Middle frontal gyrus (tissue), 1 donor: Measurements from ENCODE around the gene PRR14.
"Not testable (repeated sequence)": the region's sequence is repeated elsewhere in the genome, so short reads cannot be mapped to it uniquely, and the experiment has no call there.

Experiments used
- DNase-seq: peaks from one replicate; pipeline ENCODE4 v3.0.0-alpha.2; 2015; ENCODE audit warnings: low spot score; ENCODE audit errors: extremely low spot score

The PRR14 gene

DNA sequence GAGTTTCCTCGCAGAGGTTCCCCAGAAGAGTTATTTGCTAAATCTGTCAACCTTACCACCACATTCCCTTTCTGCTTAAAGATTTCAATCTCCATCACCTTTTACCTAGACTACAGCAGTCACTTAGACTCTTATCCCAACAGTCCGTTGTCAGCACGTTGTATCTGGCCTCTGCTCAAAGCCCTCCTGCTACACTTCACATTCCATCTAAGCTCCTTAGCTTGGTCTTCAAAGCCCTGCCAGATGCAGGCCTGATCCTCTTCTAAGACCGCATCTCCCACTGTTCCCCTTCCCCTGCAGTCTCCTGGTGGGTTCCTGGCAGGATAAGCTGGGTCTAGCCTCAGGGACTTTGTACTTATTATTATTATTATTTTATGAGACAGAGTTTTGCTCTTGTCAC is 37.9 kb downstream of the PRR14 start:
- DNase-seq = no peak

DNA sequence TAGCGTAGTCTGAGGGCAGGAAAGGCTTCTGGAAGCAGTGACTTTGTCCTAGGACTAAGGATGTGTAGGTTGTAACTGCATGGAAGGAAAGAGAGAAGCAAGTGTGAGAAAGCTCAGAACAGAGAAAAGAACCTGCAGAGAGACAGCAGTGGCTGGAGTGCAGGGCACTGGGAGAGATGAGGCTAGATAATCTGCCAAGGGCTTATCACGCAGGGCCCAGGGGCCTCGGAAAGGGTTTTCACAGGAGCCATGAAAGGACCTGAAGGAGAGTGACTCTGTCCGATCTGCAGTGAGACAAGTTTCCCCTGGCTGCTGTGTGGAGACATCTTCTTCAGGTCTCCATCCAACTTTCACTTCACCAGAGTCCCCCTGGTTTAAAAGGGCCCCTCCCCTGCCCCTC is 41.1 kb downstream of the PRR14 start:
- DNase-seq = no peak

DNA sequence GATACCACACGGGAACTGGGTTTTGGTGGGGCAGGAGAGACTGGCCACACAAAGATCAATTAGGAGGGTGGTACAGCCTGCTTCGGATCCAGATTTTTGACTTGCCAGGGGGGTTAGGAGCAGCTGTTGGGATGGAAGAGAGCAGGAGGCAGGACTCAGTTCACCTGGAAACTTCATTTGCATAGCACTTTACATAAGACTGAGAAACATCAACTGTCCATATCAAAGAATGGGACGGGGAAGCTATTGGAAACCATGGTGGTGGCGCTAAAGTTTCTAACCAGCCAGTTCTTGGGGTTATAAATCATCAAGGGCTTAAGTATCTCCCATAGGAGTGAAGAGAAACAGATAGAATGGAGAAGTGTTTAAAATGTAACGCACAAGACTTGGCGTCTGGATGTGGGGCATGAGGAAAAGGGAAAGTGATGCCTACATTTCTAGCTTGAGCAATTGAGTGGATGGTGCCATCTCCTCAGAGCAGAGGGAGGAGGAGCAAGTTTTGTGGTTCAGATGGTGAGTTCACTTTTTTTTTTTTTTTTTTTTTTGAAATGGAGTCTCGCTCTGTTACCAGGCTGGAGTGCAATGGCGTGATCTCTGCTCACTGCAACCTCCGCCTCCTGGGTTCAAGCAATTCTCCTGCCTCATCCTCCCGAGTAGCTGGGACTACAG is 41.8 kb downstream of the PRR14 start:
- no peak for DNase-seq

DNA sequence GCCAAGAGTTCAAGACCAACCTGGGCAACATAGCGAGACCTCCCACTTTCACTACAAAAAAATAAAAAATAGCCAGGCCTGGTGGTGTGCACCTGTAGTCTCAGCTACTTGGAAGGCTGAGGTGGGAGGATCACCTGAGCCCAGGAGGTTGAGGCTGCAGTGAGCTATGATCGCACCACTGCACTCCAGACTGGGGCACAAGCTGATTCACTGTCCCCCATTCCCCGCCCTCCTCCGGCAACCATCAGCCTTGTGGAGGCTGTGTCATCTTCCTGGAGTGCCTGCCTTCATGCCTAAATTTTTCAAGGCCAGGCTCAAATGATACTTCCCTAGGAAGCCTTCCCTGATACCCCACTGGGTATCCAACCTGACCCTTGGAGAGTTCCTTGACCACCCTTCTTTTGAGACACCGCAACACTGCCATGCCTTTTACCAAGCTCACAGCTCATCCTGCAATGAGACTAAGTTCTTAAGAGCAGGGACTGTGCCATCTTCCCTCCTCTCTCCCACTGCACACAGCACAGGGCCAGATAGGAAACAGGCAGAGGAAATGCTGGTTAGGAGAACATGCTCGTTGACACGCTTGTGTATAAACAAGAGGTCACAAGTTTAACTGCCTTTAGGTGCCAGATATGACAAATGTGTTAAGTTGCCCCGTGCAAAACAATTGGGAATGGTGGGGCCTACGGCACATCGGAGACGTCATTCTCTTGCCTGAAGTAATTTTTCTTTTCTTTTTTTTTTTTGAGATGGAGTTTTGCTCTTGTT is 44.4 kb downstream of the PRR14 start:
- no peak for DNase-seq

DNA sequence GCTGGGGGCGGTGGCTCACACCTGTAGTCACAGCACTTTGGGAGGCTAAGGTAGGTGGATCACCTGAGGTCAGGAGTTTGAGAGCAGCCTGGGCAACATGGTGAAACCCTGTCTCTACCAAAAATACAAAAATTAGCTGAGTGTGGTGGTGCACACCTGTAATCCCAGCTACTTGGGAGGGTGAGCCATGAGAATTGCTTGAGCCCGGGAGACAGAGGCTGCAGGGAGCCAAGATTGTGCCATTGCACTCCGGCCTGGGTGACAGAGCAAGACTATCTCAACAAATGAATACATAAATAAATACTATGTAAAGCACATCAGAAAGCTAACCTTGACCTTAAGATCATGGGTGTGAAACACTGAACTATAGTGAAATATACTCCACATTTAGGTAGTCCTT is 45.9 kb downstream of the PRR14 start:
- not testable (repeated sequence) for DNase-seq

DNA sequence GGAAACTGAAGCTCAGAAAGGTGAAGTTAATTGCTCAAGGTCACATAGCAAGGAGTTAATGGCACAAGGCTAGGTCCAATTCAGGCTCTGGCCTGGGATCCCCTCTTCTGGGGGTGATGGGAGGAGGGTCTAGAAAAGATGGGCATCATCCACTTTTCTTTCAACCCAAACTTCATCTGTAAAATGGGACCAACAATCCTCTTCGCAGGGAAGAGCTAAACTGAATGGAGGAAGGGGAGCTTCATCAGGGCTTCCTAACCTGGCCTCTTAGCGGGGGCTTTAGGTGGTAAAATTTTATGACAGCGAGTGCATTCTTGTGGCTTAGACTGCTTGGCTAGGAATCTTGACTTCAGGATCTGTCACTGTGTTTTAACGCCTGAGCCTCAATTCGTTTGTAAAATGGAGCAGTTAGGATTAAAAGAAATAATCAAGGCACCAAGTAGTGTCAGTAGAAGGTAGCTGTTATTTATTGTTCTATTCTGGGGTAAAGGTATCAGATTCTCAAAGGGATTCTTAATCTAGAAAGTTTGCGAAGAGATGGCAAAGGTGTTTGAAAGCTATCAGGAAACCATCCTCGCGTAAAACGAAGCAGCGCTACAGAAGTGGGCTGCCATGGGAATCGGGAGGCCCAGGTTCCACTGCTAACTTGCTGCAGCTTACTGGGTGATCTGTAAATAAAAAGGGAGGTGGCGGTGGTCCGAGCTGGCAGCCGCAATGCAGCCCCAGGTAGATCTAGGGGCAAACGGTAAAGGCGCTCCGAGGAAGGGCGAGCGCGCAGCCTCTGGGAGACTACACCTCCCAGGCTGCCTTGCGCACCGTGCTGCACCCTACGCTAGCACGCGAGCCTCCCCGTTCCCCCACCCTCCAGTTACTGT is 46.7 kb downstream of the PRR14 start:
- DNase-seq = peak; percentile 94

DNA sequence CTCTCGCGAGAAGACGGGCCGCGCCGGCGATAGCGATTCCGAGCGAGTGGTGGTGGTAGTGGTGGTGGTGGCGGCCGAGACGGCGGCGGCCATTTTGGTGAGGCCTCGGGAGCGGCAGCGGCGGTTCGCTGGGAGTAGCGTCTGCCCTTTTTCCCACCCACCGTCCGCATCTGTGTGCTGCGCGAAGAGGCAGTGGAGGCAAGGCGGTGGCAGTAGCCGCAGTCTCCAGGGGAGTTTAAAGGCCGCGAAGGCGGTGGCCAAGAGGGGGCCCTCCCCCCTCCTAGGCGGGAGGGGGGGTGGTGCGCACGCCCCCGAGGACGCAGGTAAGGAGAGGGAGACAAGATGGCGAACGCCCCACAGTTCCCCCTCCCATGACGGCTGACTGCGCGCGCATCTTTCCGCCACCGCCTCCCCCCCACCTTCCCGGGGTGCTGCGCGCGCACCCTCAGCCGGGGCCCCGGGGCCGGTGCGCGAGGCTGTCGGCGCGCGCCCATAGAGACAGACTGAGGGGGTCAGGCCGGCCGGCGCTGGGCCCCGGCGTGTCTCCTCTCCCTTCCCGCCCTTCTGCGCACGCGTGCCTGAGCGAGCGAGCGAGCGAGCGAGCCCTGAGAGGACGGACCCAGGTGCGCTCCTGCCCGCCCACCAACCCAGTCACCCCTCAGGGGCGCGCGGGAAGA is 47.5 kb downstream of the PRR14 start:
- peak; percentile 58 for DNase-seq

DNA sequence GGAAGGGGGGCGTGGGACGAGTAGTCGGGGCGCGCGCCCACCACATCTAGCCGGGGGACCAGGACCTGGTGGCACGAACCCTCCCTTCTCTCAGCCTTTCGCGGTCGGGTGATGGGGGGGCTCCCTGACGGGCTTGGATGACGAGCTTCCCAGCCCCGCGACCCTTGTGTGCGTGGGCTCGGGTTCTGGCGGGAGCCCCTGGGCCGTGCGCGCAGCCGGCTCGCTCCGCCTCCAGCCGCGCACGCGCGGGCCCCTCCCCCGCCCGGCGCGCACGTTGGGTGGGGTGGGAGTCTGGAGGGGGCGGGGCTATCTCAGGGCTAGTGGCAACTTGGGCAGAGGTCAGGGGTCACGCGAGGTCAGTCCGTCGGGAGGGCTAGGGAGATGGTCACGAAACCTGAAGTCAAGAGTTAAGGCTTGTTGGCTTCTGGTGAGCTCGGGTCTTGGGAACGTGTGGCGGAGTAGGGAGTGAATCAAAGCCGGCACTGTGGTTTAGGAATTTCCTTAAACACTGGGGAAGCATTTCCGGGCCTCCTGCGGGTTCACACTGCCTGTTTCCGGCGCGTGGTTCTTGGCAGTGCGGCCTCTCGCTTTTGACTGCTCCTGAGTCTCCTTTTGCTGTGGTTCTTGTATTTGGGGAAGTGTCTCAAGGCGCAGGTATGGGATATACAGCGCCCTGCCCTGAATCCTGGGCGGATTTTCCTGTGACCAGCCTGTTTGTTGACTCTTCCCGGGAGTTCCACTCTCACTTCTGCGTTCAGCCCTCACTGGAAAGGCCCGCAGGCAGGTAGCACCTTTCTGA is 48.3 kb downstream of the PRR14 start, which contains the start of gene SRCAP:
TSS of gene SRCAP (plus strand) at position 356 of the 799 bp plus-strand sequence. CDS start 1,654 bp downstream, outside the sequence.
- DNase-seq = peak; percentile 50

DNA sequence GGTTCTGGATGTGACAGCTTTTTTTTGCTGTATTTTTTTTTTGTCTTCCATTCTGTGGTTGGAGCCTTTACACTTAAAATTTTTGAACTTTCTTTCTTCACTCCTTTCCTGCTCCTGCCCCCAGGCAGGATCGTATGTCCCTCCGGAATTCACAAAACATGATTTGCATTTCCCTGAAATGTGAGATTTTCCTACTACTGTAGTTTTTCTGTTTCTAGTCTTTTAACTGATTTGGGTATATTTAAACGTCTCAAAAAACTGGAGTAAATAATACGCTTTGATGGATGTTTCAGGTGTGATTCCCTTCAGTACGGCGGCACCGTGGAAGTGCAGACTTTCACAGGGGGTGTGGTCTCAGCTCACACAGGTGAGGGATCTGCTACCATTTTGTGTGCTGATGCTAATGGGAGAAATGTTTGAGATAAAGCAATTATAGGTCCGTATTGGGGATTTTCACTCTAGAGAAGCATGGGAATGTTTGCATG is 48.9 kb downstream of the PRR14 start:
- no peak for DNase-seq

DNA sequence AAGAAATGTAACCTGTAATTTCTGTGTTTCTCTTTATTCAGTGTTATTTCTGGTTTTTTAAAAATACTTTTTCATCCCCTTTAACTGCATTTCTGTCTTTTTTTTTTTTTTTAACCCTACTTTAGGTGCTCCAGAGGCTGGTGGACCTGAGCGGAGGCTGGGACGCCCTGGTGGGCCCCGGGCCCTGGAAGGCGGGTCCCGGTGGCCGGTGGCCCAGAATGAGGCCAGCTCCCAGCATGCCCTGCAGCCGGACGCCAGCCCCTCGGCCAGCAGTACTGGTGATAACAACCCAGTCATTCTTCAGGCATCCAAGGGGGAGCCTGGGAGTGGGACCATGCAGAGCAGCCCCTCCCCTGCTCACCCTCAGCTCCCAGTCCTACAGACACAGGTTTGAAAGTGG is 49.7 kb downstream of the PRR14 start:
- no peak for DNase-seq

DNA sequence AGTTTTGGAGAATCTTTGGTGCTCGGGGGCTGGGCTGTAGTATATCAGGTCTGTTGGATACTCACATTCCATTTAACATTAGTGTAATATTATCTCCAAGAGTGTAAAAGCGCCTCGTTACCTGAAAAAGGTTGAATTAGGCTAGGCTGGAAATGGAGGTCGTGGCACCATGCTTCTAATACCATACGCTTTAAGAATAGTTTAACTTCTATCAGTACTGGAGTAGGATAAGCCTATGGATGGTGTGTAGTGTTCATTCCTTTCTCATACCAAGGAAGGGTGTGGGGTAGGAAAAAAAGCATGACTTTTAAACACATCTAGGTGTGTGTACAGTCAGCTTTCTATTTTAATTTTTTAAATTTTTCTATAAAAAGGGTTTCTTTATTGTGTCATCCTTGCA is 50.2 kb downstream of the PRR14 start:
- no peak for DNase-seq

DNA sequence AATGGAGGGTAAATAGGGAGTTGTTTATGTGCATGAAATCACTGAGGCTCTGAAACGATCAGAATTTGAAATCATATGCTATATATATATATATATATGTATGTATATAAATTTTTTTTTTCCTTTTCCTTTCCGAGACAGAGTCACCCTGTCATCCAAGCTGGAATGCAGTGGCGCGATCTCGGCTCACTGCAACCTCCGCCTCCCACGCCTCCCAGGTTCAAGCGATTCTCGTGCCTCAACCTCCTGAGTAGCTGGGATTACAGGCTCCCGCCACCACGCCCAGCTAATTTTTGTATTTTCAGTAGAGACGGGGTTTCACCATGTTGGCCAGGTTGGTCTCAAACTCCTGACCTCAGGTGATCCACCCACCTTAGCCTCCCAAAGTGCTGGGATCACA is 52.3 kb downstream of the PRR14 start:
- DNase-seq = not testable (repeated sequence)

DNA sequence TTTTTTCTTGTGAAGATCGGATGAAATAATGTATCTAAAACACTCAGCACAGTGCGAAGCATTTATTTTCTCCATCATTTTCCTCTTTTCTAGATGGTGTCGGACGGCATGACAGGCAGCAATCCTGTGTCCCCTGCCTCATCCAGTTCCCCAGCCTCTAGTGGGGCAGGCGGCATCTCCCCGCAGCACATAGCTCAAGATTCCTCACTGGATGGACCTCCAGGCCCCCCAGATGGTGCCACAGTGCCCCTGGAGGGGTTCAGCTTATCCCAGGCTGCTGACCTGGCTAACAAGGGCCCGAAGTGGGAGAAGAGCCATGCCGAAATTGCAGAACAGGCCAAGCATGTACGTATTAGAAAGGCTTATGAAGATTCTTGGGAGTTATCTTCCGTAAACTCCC is 53.2 kb downstream of the PRR14 start:
- DNase-seq = no peak
